GM23338 (cell line): ENCODE measurements around the gene RMND5A.

Experiments used
- CREB1 ChIP-seq: fragments of 250-450 bp; sonication (Bioruptor Pico); IDR thresholded peaks from 2 replicates; pipeline ENCODE4 v1.5.0; 2020; ENCODE audit warnings: low read depth, mild to moderate bottlenecking, moderate library complexity
- EZH2 ChIP-seq: fragments of 200-600 bp; sonication (generic); IDR thresholded peaks from one replicate; pipeline ENCODE4 v1.8.0; 2017; ENCODE audit warnings: antibody characterized with exemption, mild to moderate bottlenecking, low read depth; ENCODE audit not compliant: unreplicated experiment
- EZH2phosphoT487 ChIP-seq: fragments of 200-600 bp; sonication (generic); IDR thresholded peaks from one replicate; pipeline ENCODE4 v1.8.1; 2018; ENCODE audit warnings: antibody characterized with exemption; ENCODE audit not compliant: unreplicated experiment
- JUNB ChIP-seq: IDR thresholded peaks from one replicate; pipeline ENCODE4 v1.6.1; 2016; ENCODE audit warnings: antibody characterized with exemption; ENCODE audit not compliant: unreplicated experiment
- POLR2AphosphoS5 ChIP-seq: IDR thresholded peaks from 2 replicates; pipeline ENCODE4 v1.6.1; 2016; ENCODE audit warnings: antibody characterized with exemption, low read depth
- ZNF114 ChIP-seq: fragments of 250-450 bp; sonication (Bioruptor Pico); IDR thresholded peaks from 2 replicates; pipeline ENCODE4 v1.5.0; 2020; ENCODE audit warnings: mild to moderate bottlenecking, moderate library complexity
- TF ChIP-seq, protein P1 (sequence below), 2 experiments: fragments of 200-600 bp in 1 of 2; sonication (generic) in 1 of 2; conservative IDR thresholded peaks; 2 replicates each; pipeline versions ENCODE4 v1.5.1 to v1.6.1; 2016 to 2017; ENCODE audit warnings: antibody characterized with exemption in 2 of 2, low read depth in 2 of 2, mild to moderate bottlenecking in 2 of 2, moderate library complexity in 1 of 2
- TF ChIP-seq, protein P2 (sequence below): IDR thresholded peaks from one replicate; pipeline ENCODE4 v1.6.1; 2018; ENCODE audit warnings: antibody characterized with exemption; ENCODE audit not compliant: unreplicated experiment
- TF ChIP-seq, protein P3 (sequence below): IDR thresholded peaks from 2 replicates; pipeline ENCODE4 v1.6.1; 2016; ENCODE audit warnings: antibody characterized with exemption

DNA sequence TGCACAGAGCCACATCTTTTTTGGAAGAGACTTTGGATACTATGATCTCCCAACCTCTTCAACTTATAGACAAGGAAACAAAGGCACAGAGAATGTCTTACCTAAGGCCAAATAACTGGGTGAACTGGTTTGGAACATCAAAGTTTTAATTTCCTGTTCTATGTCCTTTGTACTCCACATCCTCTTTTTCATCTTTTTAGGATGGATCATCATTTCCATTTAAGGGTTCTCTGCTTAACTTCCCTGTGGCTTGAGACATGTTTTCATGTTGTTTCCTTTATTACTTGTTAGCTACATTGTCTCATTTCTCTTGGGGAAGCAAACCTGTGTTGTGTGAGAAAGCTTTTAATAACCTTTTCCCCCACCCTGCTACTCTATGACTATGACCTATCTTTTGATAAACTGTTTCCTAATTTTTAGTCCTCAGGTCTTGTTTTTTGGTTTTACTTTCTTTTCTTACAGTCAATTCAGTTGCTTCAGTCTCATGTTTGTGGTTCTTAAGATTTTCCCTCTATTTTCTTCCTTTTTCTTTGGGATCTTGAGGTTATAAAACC, 22.5 kb upstream of the RMND5A start:
- no peak for TF ChIP-seq JUNB
- TF ChIP-seq, protein P1, sequence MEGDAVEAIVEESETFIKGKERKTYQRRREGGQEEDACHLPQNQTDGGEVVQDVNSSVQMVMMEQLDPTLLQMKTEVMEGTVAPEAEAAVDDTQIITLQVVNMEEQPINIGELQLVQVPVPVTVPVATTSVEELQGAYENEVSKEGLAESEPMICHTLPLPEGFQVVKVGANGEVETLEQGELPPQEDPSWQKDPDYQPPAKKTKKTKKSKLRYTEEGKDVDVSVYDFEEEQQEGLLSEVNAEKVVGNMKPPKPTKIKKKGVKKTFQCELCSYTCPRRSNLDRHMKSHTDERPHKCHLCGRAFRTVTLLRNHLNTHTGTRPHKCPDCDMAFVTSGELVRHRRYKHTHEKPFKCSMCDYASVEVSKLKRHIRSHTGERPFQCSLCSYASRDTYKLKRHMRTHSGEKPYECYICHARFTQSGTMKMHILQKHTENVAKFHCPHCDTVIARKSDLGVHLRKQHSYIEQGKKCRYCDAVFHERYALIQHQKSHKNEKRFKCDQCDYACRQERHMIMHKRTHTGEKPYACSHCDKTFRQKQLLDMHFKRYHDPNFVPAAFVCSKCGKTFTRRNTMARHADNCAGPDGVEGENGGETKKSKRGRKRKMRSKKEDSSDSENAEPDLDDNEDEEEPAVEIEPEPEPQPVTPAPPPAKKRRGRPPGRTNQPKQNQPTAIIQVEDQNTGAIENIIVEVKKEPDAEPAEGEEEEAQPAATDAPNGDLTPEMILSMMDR (conservative IDR thresholded peaks at IDR 0.05; ENCODE audit: low read depth in 2 of 2): no peak
- TF ChIP-seq CREB1: no peak
- TF ChIP-seq, protein P2, sequence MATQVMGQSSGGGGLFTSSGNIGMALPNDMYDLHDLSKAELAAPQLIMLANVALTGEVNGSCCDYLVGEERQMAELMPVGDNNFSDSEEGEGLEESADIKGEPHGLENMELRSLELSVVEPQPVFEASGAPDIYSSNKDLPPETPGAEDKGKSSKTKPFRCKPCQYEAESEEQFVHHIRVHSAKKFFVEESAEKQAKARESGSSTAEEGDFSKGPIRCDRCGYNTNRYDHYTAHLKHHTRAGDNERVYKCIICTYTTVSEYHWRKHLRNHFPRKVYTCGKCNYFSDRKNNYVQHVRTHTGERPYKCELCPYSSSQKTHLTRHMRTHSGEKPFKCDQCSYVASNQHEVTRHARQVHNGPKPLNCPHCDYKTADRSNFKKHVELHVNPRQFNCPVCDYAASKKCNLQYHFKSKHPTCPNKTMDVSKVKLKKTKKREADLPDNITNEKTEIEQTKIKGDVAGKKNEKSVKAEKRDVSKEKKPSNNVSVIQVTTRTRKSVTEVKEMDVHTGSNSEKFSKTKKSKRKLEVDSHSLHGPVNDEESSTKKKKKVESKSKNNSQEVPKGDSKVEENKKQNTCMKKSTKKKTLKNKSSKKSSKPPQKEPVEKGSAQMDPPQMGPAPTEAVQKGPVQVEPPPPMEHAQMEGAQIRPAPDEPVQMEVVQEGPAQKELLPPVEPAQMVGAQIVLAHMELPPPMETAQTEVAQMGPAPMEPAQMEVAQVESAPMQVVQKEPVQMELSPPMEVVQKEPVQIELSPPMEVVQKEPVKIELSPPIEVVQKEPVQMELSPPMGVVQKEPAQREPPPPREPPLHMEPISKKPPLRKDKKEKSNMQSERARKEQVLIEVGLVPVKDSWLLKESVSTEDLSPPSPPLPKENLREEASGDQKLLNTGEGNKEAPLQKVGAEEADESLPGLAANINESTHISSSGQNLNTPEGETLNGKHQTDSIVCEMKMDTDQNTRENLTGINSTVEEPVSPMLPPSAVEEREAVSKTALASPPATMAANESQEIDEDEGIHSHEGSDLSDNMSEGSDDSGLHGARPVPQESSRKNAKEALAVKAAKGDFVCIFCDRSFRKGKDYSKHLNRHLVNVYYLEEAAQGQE: no peak
- TF ChIP-seq POLR2AphosphoS5: no peak
- no peak for TF ChIP-seq EZH2
- TF ChIP-seq, protein P3, sequence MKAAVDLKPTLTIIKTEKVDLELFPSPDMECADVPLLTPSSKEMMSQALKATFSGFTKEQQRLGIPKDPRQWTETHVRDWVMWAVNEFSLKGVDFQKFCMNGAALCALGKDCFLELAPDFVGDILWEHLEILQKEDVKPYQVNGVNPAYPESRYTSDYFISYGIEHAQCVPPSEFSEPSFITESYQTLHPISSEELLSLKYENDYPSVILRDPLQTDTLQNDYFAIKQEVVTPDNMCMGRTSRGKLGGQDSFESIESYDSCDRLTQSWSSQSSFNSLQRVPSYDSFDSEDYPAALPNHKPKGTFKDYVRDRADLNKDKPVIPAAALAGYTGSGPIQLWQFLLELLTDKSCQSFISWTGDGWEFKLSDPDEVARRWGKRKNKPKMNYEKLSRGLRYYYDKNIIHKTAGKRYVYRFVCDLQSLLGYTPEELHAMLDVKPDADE: no peak
- TF ChIP-seq EZH2phosphoT487: no peak
- no peak for TF ChIP-seq ZNF114
